HG03457 (cell line): ENCODE data around the gene JPT2.
A peak's percentile ranks its signal among the peaks of the same experiment; 100 is the strongest.
"Not testable (repeated sequence)": the region's sequence is repeated elsewhere in the genome, so short reads cannot be mapped to it uniquely, and the experiment has no call there.

Source experiments
- ATAC-seq: cut with Tn5 transposase; IDR thresholded peaks from one replicate; pipeline ENCODE4 v1.9.1; 2021; ENCODE audit warnings: moderate number of reproducible peaks; ENCODE audit not compliant: unreplicated experiment

The JPT2 gene

DNA sequence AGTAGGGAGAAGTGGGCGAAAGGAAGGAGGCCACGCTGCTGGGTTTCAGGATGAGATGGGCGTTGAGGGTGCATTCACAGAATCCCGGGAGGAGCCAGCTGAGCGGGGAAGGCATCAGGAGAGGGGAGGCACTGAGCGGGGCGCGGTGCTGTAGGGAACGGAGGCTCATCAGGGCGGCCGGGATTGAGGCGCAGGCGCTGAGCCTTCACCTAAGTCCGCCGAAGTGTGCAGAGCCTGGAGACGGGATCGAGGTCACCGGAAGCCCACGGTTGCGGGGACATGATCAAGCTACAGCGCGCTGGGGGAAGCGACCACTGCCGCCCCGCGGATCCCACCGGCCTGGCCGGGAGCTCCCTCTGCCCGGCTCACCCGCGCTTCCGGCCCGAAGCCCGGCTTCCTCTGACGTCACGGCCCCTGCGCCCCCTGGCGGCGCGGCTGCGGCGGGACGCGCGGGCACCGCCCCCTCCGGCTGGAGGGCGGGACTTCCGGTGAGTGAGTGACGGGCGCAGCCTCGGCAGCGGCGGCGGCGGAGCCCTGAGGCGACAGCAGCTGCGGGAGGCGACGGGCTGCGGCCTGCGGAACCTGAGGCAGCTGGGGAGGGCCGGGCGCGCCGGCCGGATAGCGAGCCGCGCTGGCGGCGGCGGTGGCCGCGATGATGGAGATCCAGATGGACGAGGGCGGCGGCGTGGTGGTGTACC lies 27.8 kb downstream of the JPT2 start, which contains the start of gene MAPK8IP3:
Gene MAPK8IP3 (plus strand): TSS at position 508 of the 698 bp plus-strand sequence. CDS start 145 bp downstream, at position 653.
- ATAC-seq = peak; percentile 52

DNA sequence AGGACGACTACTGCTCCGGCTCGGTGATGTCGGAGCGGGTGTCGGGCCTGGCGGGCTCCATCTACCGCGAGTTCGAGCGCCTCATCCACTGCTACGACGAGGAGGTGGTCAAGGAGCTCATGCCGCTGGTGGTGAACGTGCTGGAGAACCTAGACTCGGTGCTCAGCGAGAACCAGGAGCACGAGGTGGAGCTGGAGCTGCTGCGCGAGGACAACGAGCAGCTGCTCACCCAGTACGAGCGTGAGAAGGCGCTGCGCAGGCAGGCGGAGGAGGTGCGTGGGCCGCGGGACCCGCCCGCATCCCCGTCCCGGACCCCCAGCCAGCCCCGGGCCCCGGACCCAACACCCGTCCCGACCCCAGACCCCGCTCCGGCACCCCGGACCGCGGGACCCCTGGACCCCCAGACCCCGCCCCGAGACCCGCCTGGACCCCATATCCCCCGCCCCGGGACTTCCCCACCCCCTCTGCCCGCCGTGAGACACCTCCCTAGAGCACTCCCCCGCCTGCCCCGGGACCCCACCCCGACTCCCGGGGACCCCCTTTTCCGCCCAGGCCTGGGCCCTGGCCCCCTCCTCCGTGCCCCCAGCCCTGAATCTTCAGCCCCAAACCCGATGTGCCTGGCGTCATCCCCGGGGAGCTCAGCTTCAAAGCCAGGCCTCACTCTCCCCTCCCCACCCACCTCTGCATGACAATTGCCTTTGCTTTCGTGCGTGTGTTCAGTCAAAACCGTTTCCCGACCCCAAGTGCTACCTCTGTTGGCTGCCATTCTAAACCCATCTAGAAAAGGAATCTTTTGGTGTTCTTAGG lies 28.5 kb downstream of the JPT2 start:
- peak; percentile 15 for ATAC-seq

DNA sequence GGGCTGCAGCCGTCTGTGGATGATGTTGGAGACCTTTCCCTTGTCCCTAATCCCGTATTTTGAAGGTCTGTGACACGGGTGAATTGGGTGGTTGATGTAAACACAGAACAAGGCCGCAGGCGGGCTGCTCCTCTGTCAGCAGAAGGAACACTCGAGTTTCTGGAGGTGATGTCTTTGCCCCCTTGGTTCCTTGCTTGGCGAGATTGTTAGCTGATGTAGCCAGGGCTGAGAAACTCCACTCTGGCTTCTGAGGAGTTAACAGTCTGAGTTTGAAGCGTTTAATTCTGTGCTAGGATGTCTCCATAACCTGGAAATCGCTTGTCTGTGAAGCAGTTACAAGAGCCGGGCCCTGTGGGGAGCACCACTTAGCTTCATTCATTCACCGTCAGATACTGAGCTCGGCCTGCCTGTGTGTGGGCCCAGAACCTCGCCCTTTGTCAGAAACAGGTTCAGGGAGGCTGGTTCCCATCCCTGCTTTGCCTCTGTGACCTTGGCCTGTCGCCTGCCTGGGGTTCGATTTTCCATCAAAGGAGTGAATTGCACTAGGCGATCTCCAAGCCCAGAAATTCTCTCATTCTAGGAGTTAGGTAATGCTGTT lies 29.2 kb downstream of the JPT2 start:
- ATAC-seq = no peak

DNA sequence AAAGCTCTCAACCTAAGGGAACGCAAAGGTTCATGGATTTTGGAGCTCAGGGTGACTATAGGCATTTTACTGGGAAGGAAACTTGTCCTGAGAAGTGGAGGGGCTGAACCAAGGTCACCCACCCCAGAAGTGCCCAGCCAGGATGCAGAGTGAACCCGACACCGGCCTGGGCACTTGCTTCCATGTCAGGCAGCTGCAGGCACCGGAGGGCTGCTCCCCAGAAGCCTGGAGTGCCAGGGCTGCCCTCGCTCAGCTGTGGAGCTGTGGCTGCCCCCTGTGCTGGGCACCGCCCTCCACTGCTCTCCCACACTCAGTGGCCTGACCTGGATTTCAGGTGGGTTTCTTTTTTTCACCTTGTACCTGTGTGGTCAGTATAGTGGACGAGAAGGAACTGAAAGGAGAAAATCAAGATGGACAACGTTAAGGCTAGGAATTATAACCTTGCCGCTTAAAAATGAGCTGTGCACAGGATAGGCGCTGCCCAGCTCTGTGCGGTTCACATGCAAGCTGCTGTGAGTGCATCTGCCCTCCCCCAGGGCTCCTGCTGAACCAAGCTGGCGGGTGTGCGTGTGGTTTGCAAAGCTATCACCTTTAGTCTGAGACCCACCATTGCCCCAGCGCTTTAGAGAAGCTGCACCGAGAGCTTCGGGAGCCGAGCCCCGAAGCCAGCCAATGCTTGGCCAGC lies 30.1 kb downstream of the JPT2 start:
- no peak for ATAC-seq

DNA sequence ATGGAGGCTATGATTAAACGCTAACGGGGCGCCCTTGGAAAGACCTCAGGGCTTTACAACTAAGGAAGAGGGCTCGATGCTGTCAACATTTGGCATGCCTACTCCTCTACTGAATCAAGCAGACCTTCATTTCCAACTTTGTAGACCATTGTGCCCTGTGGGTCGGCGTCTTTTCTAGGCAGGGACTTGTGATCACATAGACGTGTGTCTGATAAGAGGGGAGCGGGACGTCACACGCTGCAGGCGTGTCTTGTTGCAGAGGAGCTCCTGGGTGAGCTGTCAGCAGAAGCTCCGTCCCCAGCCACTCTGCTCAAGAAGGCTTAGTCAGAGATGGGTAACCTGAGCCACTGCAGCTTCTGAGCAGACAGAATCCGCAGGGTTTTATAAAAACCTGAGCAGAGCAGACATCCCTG lies 30.7 kb downstream of the JPT2 start:
- no peak for ATAC-seq

DNA sequence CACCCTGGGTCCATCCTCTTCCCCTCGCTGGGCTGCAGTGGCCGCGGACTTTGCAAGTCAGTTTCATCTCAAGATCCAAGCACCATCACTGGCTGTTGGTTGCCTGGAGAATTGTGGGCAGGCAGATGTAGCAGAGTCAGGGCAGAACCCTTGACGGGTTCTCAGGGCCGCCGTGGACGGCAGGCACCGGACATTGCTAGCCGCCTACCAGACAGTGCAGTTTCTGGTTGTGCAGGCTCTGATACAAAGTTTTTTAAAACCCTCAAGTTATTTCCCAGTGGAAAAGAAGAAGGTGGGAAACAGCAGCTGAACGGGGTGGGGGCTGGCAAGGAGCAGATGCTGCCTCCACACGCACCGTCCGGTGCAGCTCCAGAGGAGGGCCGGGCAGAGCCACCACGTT lies 31.3 kb downstream of the JPT2 start:
- no peak for ATAC-seq

DNA sequence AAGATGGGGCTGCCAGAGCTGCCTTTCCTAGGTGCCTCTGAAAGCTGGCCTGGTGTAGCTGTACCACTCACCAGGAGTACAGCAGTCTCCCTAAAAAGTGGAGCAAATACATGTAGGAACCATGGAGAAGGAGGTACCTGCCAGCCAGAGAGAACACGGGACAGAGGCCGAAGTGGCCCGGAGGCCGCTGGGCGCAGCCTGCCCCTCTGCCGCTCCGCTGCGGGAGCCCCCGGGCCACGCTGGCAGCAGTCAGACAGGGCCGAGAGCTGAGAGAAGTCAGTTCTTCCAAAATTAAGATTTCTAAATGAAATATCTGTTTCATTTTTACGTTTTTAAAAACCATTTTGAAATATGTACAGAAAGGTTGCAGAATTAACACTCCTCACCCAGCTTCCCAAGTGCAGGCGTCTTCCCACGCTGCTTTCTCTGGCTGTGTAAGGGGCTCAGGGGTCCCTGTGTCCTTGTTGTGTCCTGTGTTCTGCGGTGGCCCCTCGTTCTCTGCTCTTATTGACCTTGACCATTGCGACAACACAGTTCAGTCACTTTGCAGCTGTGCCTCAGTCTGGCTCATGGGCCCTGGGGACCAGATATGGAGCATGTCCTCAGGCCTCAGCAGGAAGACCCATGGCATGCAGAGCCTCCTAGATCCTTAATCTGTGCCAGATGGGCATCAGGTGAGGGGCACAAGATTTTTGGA lies 32.9 kb downstream of the JPT2 start:
- no peak for ATAC-seq

DNA sequence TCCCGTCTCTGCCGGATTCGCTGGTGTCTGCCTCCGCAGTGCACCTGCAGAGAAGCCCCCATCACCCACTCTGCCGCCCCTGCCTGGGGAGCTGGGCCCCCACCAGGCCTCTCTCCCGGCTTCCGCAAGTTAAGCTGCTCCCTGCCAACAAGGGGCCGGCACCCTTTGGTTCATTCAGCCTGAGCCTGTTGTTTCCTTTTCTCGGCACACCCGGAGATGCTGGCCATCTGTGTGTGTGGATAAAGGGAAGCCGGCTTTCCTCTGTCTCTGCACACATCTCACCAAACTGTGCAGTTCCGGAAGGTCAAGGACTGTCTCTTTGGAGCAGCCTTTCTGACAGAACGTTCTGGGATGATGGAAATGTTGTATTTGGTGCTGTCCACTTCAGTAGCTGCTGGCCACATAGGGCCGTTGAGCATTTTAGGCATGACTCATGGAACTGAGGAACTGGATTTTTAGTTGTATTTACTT lies 34.7 kb downstream of the JPT2 start:
- ATAC-seq = no peak

DNA sequence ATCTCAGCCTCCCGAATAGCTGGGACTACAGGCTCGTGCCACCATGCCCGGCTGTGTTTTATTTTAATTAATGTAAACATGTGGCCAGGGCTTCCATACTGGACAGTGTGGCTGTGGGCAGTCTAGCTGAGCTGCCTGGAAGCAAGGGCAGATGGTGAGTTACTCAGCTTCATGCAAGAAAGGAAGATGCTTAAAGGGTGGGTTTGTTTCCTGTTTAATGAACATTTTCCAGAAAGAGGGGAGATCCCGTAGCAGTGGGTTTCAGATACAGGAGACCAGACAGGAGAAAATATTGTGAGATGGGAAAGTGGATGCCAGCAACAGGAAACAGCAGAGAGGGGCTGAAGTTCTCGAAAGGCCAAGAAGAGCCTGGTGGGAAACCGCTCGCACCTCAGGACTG lies 35.3 kb downstream of the JPT2 start:
- no peak for ATAC-seq

DNA sequence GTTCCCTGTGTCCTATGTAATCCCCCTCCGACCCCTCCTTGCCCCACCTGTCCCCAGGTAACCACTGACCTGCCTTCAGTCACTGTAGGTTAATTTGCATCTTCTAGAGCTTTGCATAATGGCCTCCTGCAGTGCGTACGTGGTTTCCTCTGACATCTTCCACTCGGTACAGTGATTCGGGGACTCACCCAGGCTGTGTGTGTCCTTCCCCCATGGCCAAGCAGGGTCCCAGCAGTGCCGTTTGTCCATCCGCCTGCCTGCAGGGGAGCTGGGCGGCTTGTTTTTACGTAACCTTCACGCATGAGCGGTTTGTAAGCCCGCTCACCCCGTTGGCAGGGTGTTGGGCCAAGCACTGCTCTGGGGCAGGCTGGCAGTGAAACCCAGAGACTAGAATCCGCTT lies 35.9 kb downstream of the JPT2 start:
- ATAC-seq = no peak

DNA sequence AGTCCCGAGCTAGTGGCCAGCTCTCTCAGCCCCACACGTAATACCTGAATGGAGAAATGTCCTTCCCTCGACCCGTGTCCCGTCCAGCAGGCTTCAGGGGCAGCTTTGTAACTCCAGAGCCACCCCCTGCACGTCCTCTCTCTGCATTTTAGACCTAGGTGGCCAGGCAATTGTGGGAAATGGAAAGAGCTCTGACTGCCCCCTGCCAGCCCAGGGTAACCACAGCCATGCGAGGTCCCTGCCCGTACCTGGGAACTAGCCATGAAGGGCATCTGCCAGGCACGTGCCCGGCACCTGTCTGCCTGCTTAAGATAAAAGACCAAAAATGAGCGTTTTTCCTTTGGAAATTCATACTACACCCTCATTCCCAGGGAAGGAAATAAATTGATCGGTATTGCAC lies 37.1 kb downstream of the JPT2 start:
- ATAC-seq = no peak

DNA sequence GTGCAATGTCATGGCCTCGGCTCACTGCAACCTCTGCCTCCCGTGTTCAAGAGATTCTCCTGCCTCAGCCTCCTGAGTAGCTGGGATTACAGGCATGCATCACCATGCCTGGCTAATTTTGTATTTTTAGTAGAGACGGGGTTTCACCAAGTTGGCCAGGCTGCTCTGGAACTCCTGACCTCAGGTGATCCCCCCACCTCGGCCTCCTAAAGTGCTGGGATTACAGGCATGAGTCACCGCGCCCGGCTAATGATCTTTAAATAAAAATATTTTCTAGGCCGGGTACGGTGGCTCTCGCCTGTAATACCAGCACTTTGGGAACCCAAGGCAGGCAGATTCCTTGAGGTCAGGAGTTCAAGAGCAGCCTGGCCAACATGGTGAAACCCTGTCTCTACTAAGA lies 40.2 kb downstream of the JPT2 start:
- not testable (repeated sequence) for ATAC-seq

DNA sequence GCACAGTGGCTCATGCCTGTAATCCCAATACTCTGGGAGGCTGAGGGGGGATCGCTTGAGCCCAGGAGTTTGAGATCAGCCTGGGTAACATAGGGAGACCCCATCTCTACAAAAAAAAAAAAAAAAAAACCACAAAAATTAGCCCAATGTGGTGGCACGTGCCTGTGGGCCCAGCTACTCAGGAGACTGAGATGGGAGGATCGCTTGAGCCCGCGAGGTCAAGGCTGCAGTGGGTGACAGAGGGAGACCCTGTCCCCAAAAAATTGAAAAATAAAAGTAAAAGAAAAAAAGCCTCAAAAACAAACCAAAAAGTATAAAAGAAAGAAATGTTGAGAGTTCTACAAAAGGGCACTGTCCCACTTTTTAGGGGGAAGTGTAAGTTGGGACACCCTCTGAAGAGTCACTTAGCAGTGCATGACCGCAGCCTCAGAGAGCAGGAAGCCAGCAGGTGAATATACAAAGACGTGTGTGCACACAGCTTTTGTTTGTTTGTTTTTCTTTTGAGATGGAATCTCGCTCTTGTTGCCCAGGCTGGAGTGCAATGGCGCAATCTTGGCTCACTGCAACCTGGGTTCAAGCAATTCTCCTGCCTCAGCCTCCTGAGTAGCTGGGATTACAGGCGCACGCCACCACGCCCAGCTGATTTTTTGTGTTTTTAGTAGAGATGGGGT lies 41.6 kb downstream of the JPT2 start:
- not testable (repeated sequence) for ATAC-seq

DNA sequence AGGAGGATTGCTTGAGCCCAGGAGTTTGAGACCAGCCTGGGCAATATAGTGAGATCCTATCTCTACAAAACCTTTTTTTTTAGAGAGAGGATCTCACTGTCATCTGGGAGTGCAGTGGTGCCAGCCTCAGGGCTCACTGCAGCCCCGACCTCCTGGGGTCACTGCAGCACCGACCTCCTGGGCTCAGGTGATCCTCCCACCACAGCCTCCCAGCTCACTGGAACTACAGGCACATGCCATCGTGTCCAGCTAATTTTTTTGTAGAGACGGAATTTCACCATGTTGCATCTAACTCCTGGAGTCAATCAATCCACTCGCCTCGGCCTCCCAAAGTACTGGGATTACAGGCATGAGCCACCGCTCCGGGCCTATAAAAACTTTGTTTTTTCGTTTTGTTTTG lies 43.3 kb downstream of the JPT2 start:
- no peak for ATAC-seq

DNA sequence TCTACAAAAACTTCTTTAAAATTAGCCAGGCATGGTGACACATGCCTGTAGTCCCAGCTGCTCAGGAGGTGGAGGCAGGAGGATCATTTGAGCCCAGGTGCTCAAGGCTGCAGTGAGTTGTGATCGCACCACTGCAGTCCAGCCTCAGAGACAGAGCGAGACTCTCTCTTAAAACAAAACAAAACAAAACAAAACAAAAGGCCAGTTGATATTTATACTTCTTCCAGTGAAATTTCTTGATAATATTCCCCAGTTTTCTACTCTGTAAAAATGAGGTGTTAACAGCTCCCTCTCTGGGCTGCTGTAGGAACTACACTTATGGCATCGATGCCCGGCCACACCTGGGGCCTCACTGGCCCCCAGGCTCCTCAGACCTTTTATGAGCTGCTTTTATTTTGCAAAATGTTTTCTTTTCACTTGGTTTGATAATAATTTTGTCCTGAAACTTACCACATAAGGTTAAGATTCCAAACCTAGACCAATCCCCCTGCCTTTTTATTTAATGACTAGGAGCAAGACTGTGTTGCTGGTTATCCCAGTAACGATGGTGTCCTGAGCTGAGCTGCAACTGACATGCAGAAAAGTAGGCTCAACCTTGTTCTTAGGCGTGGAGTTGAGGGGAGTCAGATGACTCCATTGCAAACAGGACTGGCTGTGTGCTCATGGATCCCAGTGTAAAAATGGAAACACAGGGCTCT lies 45.5 kb downstream of the JPT2 start:
- ATAC-seq = no peak

DNA sequence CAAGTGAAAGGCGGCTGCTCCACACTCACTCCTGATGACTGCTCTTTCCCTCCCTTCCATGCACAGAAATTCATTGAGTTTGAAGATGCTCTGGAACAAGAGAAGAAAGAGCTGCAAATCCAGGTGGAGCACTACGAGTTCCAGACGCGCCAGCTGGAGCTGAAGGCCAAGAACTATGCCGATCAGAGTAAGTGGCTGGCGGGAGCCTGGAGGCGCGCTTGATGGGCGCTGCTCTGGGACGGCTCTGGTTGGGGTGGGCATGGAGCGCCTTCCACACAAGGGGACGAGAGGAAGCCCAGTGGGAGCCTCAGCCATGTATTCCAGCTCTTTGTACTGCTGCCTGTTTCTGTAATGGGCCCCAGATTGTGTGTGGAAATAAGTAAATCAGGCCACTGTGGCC lies 46.4 kb downstream of the JPT2 start:
- ATAC-seq = no peak

DNA sequence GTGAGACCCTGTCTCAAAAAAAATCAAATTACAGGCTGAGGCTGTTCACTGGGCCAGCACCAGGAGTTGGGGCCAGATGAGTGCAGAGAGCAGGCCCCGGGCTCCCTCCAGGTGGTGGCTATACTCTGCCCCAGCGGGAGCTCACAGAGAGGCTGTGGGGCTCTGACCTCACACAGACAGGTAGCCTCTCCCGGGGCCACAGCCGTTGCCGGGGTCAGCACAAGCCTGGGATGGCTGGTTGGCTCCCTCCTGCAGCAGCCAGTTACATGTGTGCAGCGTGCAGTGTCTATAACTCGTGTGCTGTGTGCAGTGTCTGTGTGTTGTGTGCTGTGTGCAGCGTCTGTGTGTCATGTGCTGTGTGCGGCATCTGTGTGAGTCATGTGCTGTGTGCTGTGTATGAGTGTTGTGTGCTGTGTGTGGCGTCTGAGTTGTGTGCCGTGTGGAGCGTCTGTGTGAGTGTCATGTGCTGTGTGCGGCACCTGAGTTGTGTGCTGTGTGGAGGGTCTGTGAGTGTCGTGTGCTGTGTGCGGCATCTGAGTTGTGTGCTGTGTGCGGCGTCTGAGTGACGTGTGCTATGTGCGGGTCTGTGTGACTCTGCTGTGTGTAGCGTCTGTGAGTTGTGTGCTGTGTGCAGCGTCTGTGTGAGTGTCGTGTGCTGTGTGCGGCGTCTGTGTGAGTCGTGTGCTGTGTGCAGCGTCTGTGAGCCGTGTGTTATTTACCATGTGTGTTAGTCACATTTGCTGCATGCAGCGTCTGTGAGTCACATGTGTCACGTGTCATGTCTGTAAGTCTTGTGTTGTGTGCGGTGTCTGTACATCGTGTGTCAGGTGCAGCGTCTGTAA lies 48.8 kb downstream of the JPT2 start:
- ATAC-seq = no peak
